ENCODE measurements around the gene MYG1. TPM values are rescaled to one million over a fixed set of nuclear protein-coding genes. Genes with fewer than 3 reads are reported as not detected.

Gene MYG1
- total RNA-seq, 1 experiment from 2014 or later = 91.8 TPM

- no CpG with 5 or more reads among the region's 21 CpGs for WGBS (ENCODE audit: extremely low coverage, insufficient read length, low lambda C conversion rate)
- no peak overlapping the region for H2BK120ac ChIP-seq (ENCODE audit: low read depth, low read length, poor library complexity, severe bottlenecking)
- H4K20me1 ChIP-seq (ENCODE audit: control insufficient read depth, insufficient read depth, insufficient read length) = no peaks in the 10 kb centered on the region
Observed at GRCh38 chr12:53352331-53353256, 53.1 kb downstream of the MYG1 start.

More at GRCh38 chr12:53352331-53353256, 53.1 kb downstream of the MYG1 start:
- H3K79me2 ChIP-seq (ENCODE audit: insufficient read depth, low read length) = no peaks in the 10 kb centered on the region
- H3T11ph ChIP-seq (ENCODE audit: low read length) = no peak overlapping the region
- no peak overlapping the region for H2BK5ac ChIP-seq (ENCODE audit: insufficient read length, low read length)
- H3K9me3 ChIP-seq (ENCODE audit: control insufficient read depth, low read depth, low read length) = no peaks in the 10 kb centered on the region
- H3K56ac ChIP-seq (ENCODE audit: insufficient read length, low read depth, low read length) = no peak overlapping the region
- H3K18ac ChIP-seq (ENCODE audit: insufficient read length, low read depth, low read length) = no peak overlapping the region
- H3K9ac ChIP-seq (ENCODE audit: extremely low read depth, insufficient read length, low read length) = no peak overlapping the region
- no peaks in the 10 kb centered on the region for H3K79me1 ChIP-seq (ENCODE audit: insufficient read depth, low read depth, low read length, poor library complexity, severe bottlenecking)
- no peaks in the 10 kb centered on the region for H3K27me3 ChIP-seq (ENCODE audit: insufficient read depth, low read length)
- no peak overlapping the region for H3K14ac ChIP-seq (ENCODE audit: insufficient read depth, low read length)
- Mint-ChIP-seq H3K27ac (no peak overlapping the region; a peak in 1 of 7 replicates), H3K4me1 (peaks cover 5 to 6% of the 10 kb centered on the region in 2 experiments; a peak in 3 of 4 replicates), H3K4me3 (no peak overlapping the region), H3K27me3 (ENCODE audit: low read depth) (no peaks in the 10 kb centered on the region; the same call in none of the 2 replicates), H3K9me3 (no peaks in the 10 kb centered on the region; a peak in 1 of 5 replicates), H3K36me3 (ENCODE audit: insufficient read depth in 1 of 3, low read depth in 3 of 3) (no peaks in the 10 kb centered on the region)
- H3K23ac ChIP-seq (ENCODE audit: insufficient read length, low read depth, low read length) = no peak overlapping the region
- H2BK15ac ChIP-seq (ENCODE audit: low read depth, low read length) = no peak overlapping the region
- no peak overlapping the region for H3K27ac ChIP-seq (ENCODE audit: insufficient read length, low read depth, low read length)
- no peaks in the 10 kb centered on the region for H3K23me2 ChIP-seq (ENCODE audit: insufficient read length, low read depth, low read length, poor library complexity, severe bottlenecking)
- no peaks in the 10 kb centered on the region for H3K4me1 ChIP-seq (ENCODE audit: insufficient read depth, low read length)
- no peak overlapping the region for H2BK20ac ChIP-seq (ENCODE audit: low read depth, low read length, poor library complexity, severe bottlenecking)
- H2BK12ac ChIP-seq (ENCODE audit: insufficient read length, low read depth, low read length) = no peak overlapping the region
- H4K91ac ChIP-seq (ENCODE audit: insufficient read length, low read depth, low read length) = no peak overlapping the region
- TF ChIP-seq CTCF (conservative IDR thresholded peaks at IDR 0.05) = peak; percentile 93
- no peak overlapping the region for H2AFZ ChIP-seq (ENCODE audit: low read length)
- H4K8ac ChIP-seq (replicated peaks; ENCODE audit: insufficient read length, low read depth, low read length) = no peak overlapping the region
- H3K4me2 ChIP-seq (ENCODE audit: insufficient read depth, insufficient read length, low read length) = no peak overlapping the region
- peak; percentile 93 for DNase-seq
- no peak overlapping the region for H2AK5ac ChIP-seq (ENCODE audit: insufficient read length, low read length)
- H3K4ac ChIP-seq (ENCODE audit: low read depth, low read length) = no peak overlapping the region
- no peak overlapping the region for H4K5ac ChIP-seq (ENCODE audit: insufficient read length, low read depth, low read length)

Data from H9 (cell line).